C4-2B (cell line): ENCODE results near the gene ARHGAP15.

ENCODE experiments used
- H3K27ac ChIP-seq: fragments of 450-650 bp; 2 replicates; pipeline ENCODE4 v1.5.1; 2017
- CTCF ChIP-seq: fragments of 450-650 bp; conservative IDR thresholded peaks from 2 replicates; pipeline ENCODE4 v1.5.1; 2017; ENCODE audit warnings: mild to moderate bottlenecking
- ZFX ChIP-seq: fragments of 450-650 bp; IDR thresholded peaks from 2 replicates; pipeline ENCODE4 v1.6.1; 2017

ARHGAP15 gene

GRCh38 chr2:143719406-143719805 is 590.2 kb downstream of the ARHGAP15 start:
- TF ChIP-seq ZFX (no peak), CTCF (no peak)
- H3K27ac ChIP-seq: no peak overlapping the region

GRCh38 chr2:143720095-143720664 is 591.0 kb downstream of the ARHGAP15 start:
- TF ChIP-seq CTCF (peak; percentile 41), ZFX (no peak)
- H3K27ac ChIP-seq: no peak overlapping the region

- TF ChIP-seq ZFX: no peak
- TF ChIP-seq CTCF: no peak
- H3K27ac ChIP-seq: no peak overlapping the region
These were observed 596.2 kb downstream of the ARHGAP15 start for GRCh38 chr2:143725400-143725799.

- TF ChIP-seq ZFX (no peak), CTCF (no peak)
- H3K27ac ChIP-seq: no peak overlapping the region
These were observed 597.1 kb downstream of the ARHGAP15 start for GRCh38 chr2:143726151-143726845.

GRCh38 chr2:143728498-143728897 is 599.3 kb downstream of the ARHGAP15 start:
- TF ChIP-seq CTCF: no peak
- TF ChIP-seq ZFX: no peak

GRCh38 chr2:143729296-143729814 is 600.1 kb downstream of the ARHGAP15 start:
- H3K27ac ChIP-seq: no peak overlapping the region
- TF ChIP-seq CTCF (no peak), ZFX (no peak)

More at GRCh38 chr2:143728498-143728897, 599.3 kb downstream of the ARHGAP15 start:
- no peak overlapping the region for H3K27ac ChIP-seq

- TF ChIP-seq CTCF: no peak
- no peak for TF ChIP-seq ZFX
- no peak overlapping the region for H3K27ac ChIP-seq
These were observed 601.1 kb downstream of the ARHGAP15 start for GRCh38 chr2:143730155-143730952.
